Prostate gland (tissue), 2 donors: ENCODE results near the gene NLGN4Y. TPM values are rescaled to one million over a fixed set of nuclear protein-coding genes. Genes with fewer than 3 reads are reported as not detected.
A peak's percentile ranks its signal among the peaks of the same experiment; 100 is the strongest.

ENCODE experiments used
- DNase-seq: peaks from one replicate; pipeline ENCODE4 v3.0.0-alpha.2; 2019; ENCODE audit warnings: low spot score
- H3K27ac ChIP-seq, 2 donors: fragments of 200-600 bp; sonication (generic); 2 replicates each; pipeline ENCODE4 v1.5.1; 2017 to 2019
- H3K27me3 ChIP-seq: fragments of 200-600 bp; sonication (generic); replicated peaks from 2 replicates; pipeline ENCODE4 v1.5.1; 2019; ENCODE audit not compliant: insufficient read depth
- H3K36me3 ChIP-seq, 2 donors: fragments of 200-600 bp; sonication (generic); 1 replicate in 1 of 2; 2 replicates in 1 of 2; pipeline versions ENCODE4 v1.5.1 to v1.8.1; 2017 to 2019
- H3K4me1 ChIP-seq: fragments of 200-600 bp; sonication (generic); replicated peaks from 2 replicates; pipeline ENCODE4 v1.5.1; 2019
- H3K4me3 ChIP-seq, 2 donors: fragments of 200-600 bp; sonication (generic); 2 replicates each; pipeline ENCODE4 v1.5.1; 2017 to 2019
- H3K9me3 ChIP-seq: fragments of 200-600 bp; sonication (generic); 2 replicates; pipeline ENCODE4 v1.5.1; 2017
- POLR2A ChIP-seq: fragments of 450-650 bp; IDR thresholded peaks from one replicate; pipeline ENCODE4 v1.6.1; 2016; ENCODE audit warnings: antibody characterized with exemption, mild to moderate bottlenecking
- POLR2AphosphoS5 ChIP-seq: sonication (generic); formaldehyde crosslinking; IDR thresholded peaks from one replicate; pipeline ENCODE4 v1.6.1; 2017; ENCODE audit warnings: antibody characterized with exemption
- WGBS: methylation state at CpG from one replicate; pipeline ENCODE4 v1.1.5; 2018; 5-methylcytosine and 5-hydroxymethylcytosine counted together
- intact Hi-C: fragments of 100-400 bp; cut with DNase I; formaldehyde crosslinking; loops from one replicate; pipeline ENCODE4 v1.14.2; 2022
- total RNA-seq, 2 donors: library from RNA; depleted of rRNA; stranded (reverse); fragments of >200 nt; gene quantifications; one replicate each; pipeline ENCODE4 v1.1.0, GENCODE V29; 2016
- TF ChIP-seq, protein P1 (sequence below), 4 experiments: fragments of 200-600 bp in 2 of 4; fragments of 450-650 bp in 2 of 4; sonication (generic) in 2 of 4; IDR thresholded peaks; 1 replicate in 3 of 4; 2 replicates in 1 of 4; pipeline ENCODE4 v1.5.1; 2016 to 2019; ENCODE audit warnings: antibody characterized with exemption in 4 of 4, mild to moderate bottlenecking in 2 of 4, moderate library complexity in 2 of 4

The NLGN4Y gene
- total RNA-seq, 2 donors from 2014 or later, result 22.4 to 24.4 TPM

DNA sequence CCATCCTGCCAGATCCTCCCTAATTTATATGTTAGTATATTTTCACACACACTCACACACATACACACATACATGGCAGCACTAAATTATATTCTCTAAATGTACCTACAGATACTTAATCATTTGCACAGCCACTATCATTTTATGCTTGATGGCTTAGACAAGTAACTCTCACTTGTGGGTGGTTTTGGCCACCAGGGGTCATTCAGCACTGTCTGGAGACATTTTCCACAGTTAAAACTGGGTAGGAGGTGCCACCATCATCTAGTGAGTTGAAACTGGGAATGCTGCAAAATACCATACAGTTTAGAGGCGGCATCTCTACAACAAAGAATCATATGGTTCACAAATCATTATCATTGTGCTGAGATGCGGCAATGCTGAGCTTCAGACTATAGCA lies 94.2 kb downstream of the NLGN4Y start:
- TF ChIP-seq POLR2A, result no peak
- 94% methylated on average over 2 of the region's 2 CpGs for whole genome bisulfite sequencing
- DNase-seq, result no peak

DNA sequence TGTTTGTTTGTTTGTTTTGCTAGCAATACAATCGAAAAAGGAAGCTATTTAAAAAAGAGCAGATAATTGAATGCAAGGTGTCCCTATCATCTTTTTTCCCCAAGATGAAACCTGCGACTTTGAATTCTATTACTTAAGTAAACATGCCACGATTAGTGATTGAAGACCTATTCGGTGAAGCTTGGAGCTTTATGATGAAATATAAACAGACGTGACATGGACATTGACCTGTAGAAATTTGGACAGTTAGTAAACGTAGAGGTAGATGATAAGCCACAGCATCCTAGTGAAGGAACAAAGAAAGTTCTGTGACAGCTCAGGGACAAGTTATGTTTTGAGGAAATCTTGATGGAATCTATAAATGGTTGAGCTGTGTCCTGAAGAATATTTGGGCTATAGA lies 103.9 kb downstream of the NLGN4Y start:
- DNase-seq, result no peak
- no peaks in the 10 kb centered on the region for H3K9me3 ChIP-seq
- H3K4me1 ChIP-seq, result no peaks in the 10 kb centered on the region
- no peak overlapping the region for H3K27ac ChIP-seq
- intact Hi-C loops, result no loop called here
- 89% methylated on average over 6 of the region's 6 CpGs for WGBS
- H3K27me3 ChIP-seq, result no peaks in the 10 kb centered on the region
- no peak overlapping the region for H3K4me3 ChIP-seq
- no peaks in the 10 kb centered on the region for H3K36me3 ChIP-seq
- TF ChIP-seq POLR2AphosphoS5 (no peak), POLR2A (no peak)
- TF ChIP-seq, protein P1, sequence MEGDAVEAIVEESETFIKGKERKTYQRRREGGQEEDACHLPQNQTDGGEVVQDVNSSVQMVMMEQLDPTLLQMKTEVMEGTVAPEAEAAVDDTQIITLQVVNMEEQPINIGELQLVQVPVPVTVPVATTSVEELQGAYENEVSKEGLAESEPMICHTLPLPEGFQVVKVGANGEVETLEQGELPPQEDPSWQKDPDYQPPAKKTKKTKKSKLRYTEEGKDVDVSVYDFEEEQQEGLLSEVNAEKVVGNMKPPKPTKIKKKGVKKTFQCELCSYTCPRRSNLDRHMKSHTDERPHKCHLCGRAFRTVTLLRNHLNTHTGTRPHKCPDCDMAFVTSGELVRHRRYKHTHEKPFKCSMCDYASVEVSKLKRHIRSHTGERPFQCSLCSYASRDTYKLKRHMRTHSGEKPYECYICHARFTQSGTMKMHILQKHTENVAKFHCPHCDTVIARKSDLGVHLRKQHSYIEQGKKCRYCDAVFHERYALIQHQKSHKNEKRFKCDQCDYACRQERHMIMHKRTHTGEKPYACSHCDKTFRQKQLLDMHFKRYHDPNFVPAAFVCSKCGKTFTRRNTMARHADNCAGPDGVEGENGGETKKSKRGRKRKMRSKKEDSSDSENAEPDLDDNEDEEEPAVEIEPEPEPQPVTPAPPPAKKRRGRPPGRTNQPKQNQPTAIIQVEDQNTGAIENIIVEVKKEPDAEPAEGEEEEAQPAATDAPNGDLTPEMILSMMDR (IDR thresholded peaks at IDR 0.05), result no peak

More for the DNA sequence above, 94.2 kb downstream of the NLGN4Y start:
- no peak overlapping the region for H3K27ac ChIP-seq
- H3K27me3 ChIP-seq, result no peaks in the 10 kb centered on the region
- H3K4me3 ChIP-seq, result no peak overlapping the region
- no peaks in the 10 kb centered on the region for H3K36me3 ChIP-seq
- no peaks in the 10 kb centered on the region for H3K4me1 ChIP-seq
- H3K9me3 ChIP-seq, result no peaks in the 10 kb centered on the region
- intact Hi-C loops, result no loop called here

DNA sequence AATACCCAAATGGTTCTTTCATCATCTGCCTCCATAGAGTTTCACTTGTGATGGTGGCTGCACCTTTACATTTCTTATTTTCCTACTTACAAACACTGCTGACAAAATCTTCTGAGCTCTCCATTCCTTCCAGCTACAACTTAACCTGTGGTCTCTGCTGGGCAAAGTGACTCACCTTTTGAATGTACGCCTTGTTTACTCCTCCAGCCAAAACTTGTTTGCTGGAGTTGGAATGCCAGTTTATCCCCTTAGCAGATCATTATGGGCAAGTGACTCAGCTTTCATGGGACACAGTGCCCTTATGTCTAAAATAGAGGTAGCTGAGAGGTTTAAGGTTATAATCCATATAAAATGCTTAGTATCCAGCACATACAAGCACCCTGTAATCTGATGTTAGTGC lies 107.3 kb downstream of the NLGN4Y start:
- Histone ChIP-seq H3K9me3 (no peaks in the 10 kb centered on the region), H3K36me3 (no peaks in the 10 kb centered on the region), H3K27ac (no peak overlapping the region), H3K27me3 (no peaks in the 10 kb centered on the region), H3K4me1 (no peaks in the 10 kb centered on the region), H3K4me3 (no peak overlapping the region)
- 42% methylated on average over 1 of the region's 1 CpG for WGBS
- peak; percentile 12 for DNase-seq
- TF ChIP-seq POLR2AphosphoS5, result peak; percentile 49
- TF ChIP-seq, protein P1 (IDR thresholded peaks at IDR 0.05), result no peak
- intact Hi-C loops, result no loop called here

DNA sequence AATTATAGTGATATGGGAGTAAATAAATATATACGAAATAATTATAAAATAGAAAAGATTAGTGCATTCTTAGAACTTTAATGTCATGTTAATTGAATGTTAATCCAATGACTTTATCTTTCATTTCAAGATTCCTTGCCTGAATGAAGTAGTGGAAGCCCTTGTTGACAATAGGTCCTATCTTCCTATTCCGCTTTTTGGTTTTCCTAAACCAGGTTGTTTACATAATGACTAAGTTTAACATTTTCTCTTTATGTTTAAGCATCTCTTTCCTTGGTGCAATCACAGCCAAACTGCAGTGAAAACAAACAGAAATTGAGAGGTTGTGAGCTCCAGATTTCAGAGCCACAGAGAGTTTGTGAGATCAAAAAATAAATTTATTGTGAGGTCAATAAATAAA lies 109.4 kb downstream of the NLGN4Y start:
- intact Hi-C loops, result no loop called here
- no peak overlapping the region for H3K27ac ChIP-seq
- H3K9me3 ChIP-seq, result no peaks in the 10 kb centered on the region
- no peaks in the 10 kb centered on the region for H3K4me1 ChIP-seq
- TF ChIP-seq, protein P1 (IDR thresholded peaks at IDR 0.05), result no peak
- no peak for TF ChIP-seq POLR2AphosphoS5
- TF ChIP-seq POLR2A, result no peak
- H3K27me3 ChIP-seq, result no peaks in the 10 kb centered on the region
- no peak for DNase-seq
- H3K4me3 ChIP-seq, result no peak overlapping the region
- 94% methylated on average over 2 of the region's 2 CpGs for WGBS
- H3K36me3 ChIP-seq, result no peaks in the 10 kb centered on the region

DNA sequence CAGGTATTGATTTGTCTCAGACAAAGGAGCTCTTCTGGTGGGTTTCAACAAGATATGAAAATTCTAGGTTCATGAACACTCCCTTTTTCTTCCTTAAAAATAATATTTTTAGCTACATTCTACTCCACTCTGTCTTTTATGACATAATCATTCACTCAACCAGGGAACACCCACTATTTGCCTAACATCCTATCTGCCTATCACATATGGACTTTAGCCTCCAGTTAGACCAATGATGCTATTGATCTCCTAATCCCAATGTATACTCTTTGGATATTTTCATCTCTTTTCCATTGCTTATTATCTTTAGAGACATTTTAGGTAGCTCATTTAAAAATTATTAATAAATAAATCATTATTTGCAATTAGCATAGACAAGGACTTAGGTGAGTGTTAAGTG lies 110.6 kb downstream of the NLGN4Y start:
- Histone ChIP-seq H3K4me1 (no peaks in the 10 kb centered on the region), H3K27ac (no peak overlapping the region), H3K4me3 (no peak overlapping the region), H3K9me3 (no peaks in the 10 kb centered on the region), H3K36me3 (no peaks in the 10 kb centered on the region), H3K27me3 (no peaks in the 10 kb centered on the region)
- no peak for DNase-seq
- TF ChIP-seq POLR2AphosphoS5, result no peak
- TF ChIP-seq POLR2A, result no peak
- TF ChIP-seq, protein P1 (IDR thresholded peaks at IDR 0.05), result no peak
- intact Hi-C loops, result no loop called here
